ENCODE data around the gene FBXO33.

Gene FBXO33

DNA sequence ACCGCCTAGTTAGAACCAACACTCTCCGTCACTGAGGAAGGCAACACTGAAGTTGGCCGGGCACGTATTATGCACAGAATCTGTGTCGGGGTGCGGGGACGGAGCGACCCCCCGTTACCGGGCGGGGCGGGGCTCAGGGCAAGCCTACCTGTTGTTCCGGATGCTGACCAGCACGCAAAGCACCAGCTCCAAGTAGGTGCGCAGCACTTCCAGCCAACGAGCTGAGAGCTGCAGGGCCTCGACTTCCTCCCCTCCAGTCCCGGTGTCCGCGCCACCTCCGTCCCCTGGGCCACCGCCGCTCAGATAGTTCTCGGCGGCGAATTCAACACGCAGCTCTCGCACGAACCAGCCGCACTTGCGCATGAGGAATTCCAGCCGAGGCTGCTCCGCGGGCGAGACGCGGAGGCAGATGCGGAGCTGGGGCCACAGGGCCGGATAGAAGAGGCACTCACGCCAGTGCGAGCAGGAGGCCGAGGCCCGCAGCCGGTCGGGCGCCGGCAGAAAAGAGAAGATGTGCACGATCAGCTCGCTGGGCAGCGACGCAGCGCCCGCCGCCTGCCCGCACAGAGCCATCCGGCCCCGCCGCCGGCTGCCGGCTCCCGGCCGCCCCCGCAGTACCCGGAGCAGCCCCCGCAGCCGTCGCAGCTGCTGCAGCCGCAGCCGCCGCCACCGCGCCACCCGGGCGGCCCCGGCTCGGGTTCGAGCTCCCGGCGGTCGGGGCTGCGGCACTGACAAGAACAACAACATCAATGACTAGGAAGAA lies 636 bp downstream of the FBXO33 start:
- peak; percentile 21 for DNase-seq (ENCODE audit: low read depth)

DNA sequence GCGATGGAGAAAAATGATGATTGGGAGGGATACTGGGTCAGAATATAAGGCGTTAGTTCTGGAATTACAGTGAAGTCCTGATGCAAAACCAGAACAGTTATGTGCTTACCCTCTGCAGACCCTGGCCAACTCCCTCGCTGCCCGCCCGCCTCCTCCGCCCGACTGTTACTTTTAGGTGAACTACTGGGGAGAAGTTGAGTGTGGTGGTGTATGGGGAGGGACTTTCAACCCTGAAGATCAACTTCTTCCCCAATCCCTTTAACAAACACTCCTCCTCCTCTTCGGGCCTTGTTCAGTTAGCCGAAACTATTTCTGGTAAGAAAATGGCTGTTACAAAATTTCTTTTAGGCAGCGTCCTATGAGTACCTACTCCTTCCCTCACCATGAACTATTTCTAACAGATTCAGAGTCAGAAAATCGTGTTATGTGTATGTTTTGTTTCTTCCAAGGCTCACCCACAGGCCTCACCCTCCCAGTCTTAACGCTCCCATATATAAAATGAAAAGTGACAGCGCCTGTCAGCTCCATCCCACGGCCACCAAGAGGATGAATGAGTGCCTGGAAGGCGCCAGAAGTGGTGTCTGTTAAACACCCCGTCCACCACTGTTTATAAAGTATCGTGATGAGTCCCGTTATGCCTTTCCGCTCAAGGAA lies 1.3 kb downstream of the FBXO33 start:
- DNase-seq (ENCODE audit: low read depth) = no peak

DNA sequence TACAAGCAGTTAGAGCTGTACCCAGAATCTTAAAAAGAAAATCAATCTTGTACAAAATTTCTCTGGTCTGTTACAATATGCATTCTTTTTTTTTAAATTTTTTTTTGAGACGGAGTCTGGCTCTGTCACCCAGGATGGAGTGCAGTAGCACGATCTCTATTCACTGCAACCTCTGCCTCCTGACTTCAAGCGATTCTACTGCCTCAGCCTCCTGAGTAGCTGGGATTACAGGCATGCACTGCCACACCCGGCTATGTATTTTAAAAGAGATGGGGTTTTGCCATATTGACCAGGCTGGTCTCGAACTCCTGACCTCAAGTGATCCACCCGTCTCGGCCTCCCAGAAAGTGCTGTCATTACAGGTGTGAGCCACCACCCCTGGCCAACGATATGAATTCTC lies 4.1 kb downstream of the FBXO33 start:
- DNase-seq (ENCODE audit: low read depth) = no peak

GRCh38 chr14:39426605-39427004 lies 5.6 kb downstream of the FBXO33 start:
- no peak for DNase-seq (ENCODE audit: low read depth)

GRCh38 chr14:39425947-39426346 lies 6.3 kb downstream of the FBXO33 start:
- DNase-seq (ENCODE audit: low read depth) = no peak

GRCh38 chr14:39423793-39424192 lies 8.4 kb downstream of the FBXO33 start:
- DNase-seq (ENCODE audit: low read depth) = no peak

DNA sequence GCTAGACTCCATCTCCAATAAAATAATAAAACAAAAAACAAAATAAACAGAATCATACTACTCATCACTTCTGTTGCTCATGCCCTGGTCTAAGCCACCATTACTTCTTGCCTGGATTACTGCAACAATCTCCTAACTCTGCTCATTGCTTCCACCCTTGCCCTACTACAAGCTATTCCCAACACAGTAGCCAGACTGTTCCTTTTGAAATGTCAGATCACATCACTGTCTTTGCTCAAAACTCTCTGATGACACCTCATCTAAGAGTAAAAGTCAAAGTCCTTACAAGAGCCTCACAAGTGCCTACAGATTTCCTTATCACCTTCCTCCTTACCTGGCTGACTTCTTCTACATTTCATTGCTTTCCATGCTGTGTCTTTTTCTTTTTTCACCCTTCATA lies 10.0 kb downstream of the FBXO33 start:
- DNase-seq (ENCODE audit: low read depth) = no peak

DNA sequence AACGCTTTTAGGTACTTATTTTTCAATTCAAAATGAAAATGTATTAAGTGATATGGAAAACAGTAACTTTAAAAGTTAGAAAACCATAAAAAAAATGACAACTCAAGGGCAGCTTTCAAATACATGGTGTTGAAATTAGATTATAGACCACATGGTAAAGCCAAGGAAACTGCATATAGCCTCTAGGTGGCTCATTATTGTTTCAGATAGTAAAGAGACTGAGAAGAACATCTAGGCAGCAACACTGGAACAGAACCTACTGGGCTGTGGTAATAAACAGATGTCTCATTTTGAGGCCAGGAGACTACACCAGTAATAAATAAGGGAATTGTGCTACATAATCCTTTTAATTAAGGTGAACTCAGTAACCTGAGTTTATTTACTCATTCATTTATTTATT lies 13.0 kb downstream of the FBXO33 start:
- no peak for DNase-seq (ENCODE audit: low read depth)

- DNase-seq (ENCODE audit: low read depth) = no peak
Observed at GRCh38 chr14:39417014-39417413, 15.2 kb downstream of the FBXO33 start.

- DNase-seq (ENCODE audit: low read depth) = no peak
Observed at GRCh38 chr14:39416072-39416471, 16.2 kb downstream of the FBXO33 start.

GRCh38 chr14:39406560-39406959 lies 25.7 kb downstream of the FBXO33 start:
- no peak for DNase-seq (ENCODE audit: low read depth)

GRCh38 chr14:39398382-39398781 lies 33.9 kb downstream of the FBXO33 start:
- no peak for DNase-seq (ENCODE audit: low read depth)

- no peak for DNase-seq (ENCODE audit: low read depth)
Observed at GRCh38 chr14:39396448-39396847, 35.8 kb downstream of the FBXO33 start.

DNA sequence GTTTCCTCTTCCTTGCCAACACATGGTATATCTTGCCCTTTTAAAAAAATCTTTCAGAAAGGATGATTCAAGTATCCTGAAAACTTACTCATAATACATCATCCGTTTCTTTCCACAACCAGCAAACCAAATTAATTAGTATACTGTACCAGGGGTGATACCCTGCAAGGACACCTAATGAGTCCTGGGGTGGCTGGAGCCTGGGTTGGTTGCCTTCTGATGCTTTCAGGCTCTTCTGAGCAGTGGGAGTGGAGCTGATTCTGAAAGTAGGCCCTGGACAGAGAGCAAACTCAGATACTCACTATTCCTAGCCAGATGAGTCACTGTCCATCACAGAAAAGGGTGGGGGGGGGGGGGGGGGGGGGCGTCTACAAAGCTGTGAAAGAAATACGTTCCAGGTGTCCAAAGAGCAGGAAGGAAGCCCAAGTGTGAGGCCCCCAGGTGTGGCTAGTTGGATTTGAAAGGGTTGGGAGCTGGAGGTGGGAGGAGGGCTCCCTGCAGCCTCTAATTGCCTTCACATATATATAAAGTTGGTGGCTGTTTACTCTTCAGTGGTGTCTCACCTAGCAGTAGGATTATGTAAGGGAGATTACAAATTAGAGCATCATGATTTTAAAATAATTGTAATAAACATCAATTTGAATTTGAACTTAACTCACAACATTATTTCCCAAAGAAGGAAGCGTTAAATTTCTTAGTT lies 36.5 kb downstream of the FBXO33 start:
- no peak for DNase-seq (ENCODE audit: low read depth)

GRCh38 chr14:39393289-39393688 lies 38.9 kb downstream of the FBXO33 start:
- no peak for DNase-seq (ENCODE audit: low read depth)

DNA sequence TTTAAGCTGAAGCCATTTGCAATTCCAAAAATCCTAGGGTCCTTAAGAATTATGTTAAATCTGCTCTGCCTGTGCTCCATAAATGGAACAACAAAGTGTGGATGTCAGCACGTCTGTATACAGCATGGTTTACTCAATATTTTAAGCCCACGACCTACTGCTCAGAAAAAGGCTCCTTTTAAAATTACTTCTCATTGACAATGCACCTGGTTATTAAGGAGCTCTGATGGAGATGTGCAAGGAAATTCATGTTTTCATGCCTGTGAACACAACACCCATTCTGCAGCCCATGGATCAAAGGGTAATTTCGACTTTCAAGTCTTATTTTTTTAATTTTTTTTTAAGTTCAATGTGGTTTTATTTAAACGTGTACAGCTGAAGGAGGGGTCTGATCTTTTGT lies 48.1 kb downstream of the FBXO33 start:
- no peak for DNase-seq (ENCODE audit: low read depth)

DNA sequence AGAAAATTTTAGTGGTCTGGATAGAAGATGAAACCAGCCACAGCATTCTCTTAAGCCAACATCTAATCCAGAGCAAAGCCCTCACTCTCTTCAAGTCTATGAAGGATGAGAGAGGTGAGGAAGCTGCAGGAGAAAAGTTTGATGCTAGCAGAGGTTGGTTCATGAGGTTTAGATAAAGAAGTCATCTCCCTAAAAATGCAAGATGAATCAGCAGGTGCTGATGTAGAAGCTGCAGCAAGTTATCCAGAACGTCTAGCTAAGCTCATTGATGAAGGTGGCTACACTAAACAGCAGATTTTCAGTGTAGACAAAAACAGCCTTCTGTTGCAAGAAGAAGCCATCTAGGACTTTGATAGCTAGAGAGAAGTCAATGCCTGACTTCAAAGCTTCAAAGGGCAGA lies 48.5 kb downstream of the FBXO33 start:
- DNase-seq (ENCODE audit: low read depth) = no peak

- DNase-seq (ENCODE audit: low read depth) = no peak
Observed at GRCh38 chr14:39383026-39383660, 49.1 kb downstream of the FBXO33 start.

- DNase-seq (ENCODE audit: low read depth) = no peak
Observed at GRCh38 chr14:39382463-39382862, 49.8 kb downstream of the FBXO33 start.

GRCh38 chr14:39381366-39381765 lies 50.9 kb downstream of the FBXO33 start:
- DNase-seq (ENCODE audit: low read depth) = no peak

GRCh38 chr14:39376667-39377403 lies 55.4 kb downstream of the FBXO33 start:
- DNase-seq (ENCODE audit: low read depth) = no peak

GRCh38 chr14:39374851-39375250 lies 57.4 kb downstream of the FBXO33 start:
- DNase-seq (ENCODE audit: low read depth) = no peak
